Tibial nerve (tissue), 3 donors: ENCODE data around the gene FAM107B.

Source experiments
- POLR2A ChIP-seq, 2 donors: fragments of 450-650 bp; IDR thresholded peaks; one replicate each; pipeline ENCODE4 v1.6.1; 2017; ENCODE audit warnings: antibody characterized with exemption in 2 of 2, mild to moderate bottlenecking in 2 of 2, moderate library complexity in 2 of 2
- TF ChIP-seq, protein P1 (sequence below), 5 experiments: fragments of 200-600 bp in 3 of 5; fragments of 450-650 bp in 2 of 5; sonication (generic) in 3 of 5; IDR thresholded peaks; one replicate each; pipeline ENCODE4 v1.5.1; 2016 to 2019; ENCODE audit warnings: antibody characterized with exemption in 5 of 5, mild to moderate bottlenecking in 3 of 5, moderate library complexity in 2 of 5

DNA sequence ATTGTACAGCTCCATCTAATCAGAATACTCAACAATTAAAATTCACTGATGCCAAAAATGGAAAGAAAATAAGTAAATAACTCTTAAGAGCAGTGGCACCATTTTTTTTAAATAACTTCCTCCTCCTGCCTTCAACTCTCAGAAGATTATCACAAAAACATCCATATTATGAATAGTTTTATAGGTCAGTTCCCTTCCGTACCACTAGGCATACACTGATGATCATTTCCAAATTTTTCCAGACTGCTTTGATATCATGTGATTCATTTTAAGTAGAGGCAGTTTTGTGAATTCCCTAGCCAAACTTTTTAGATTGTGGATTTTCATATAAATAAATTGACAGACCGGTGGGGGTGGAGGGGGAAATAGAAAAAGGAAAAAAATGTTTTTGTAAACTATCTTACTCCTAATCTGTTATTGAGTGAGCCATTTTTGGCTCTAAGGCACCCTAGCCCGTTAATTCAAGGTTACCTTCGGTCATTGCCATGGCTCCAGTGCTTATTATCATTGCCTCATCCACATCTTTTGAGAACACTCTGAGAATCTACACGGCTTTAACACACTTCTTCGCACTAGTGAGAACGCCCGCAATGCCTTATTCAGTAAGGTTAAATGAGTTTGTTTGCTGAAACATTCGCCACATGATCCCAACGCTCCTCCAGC, 1.0 kb downstream of the FAM107B start:
- TF ChIP-seq, protein P1, sequence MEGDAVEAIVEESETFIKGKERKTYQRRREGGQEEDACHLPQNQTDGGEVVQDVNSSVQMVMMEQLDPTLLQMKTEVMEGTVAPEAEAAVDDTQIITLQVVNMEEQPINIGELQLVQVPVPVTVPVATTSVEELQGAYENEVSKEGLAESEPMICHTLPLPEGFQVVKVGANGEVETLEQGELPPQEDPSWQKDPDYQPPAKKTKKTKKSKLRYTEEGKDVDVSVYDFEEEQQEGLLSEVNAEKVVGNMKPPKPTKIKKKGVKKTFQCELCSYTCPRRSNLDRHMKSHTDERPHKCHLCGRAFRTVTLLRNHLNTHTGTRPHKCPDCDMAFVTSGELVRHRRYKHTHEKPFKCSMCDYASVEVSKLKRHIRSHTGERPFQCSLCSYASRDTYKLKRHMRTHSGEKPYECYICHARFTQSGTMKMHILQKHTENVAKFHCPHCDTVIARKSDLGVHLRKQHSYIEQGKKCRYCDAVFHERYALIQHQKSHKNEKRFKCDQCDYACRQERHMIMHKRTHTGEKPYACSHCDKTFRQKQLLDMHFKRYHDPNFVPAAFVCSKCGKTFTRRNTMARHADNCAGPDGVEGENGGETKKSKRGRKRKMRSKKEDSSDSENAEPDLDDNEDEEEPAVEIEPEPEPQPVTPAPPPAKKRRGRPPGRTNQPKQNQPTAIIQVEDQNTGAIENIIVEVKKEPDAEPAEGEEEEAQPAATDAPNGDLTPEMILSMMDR (IDR thresholded peaks at IDR 0.05): no peak
- no peak for TF ChIP-seq POLR2A (IDR thresholded peaks at IDR 0.05)
